MM.1S (cell line): ENCODE data around the gene TBC1D14.

Experiments used
- CTCF ChIP-seq: fragments of 300-600 bp; sonication (generic); IDR thresholded peaks from 2 replicates; pipeline ENCODE4 v1.5.1; 2016; ENCODE audit warnings: antibody characterized with exemption, low read length, mixed read lengths
- EZH2 ChIP-seq: fragments of 300-600 bp; sonication (generic); optimal IDR thresholded peaks from 2 replicates; pipeline ENCODE3; 2017; ENCODE audit warnings: low read depth, mild to moderate bottlenecking, antibody characterized with exemption, low read length, mixed read lengths

- TF ChIP-seq CTCF: no peak
- no peak for TF ChIP-seq EZH2
These were observed 55.2 kb downstream of the TBC1D14 start for GRCh38 chr4:6964858-6965257.
